ENCODE measurements around the gene SDK1. TPM values are rescaled to one million over a fixed set of nuclear protein-coding genes. Genes with fewer than 3 reads are reported as not detected.
"Not testable (repeated sequence)": the region's sequence is repeated elsewhere in the genome, so short reads cannot be mapped to it uniquely, and the experiment has no call there.

Gene SDK1
- polyA plus RNA-seq, 4 donors, result 0.27 to 5.0 (median 2.1) TPM; not detected in 1

- WGBS, 3 donors, result 89 to 93% (median 93%) methylated on average over 12 of the region's 12 CpGs
- no peaks in the 10 kb centered on the region for H3K27me3 ChIP-seq (ENCODE audit: control insufficient read depth in 3 of 3, insufficient read depth in 3 of 3, low read length in 3 of 3)
Measured at GRCh38 chr7:4234498-4234855, 933.4 kb downstream of the SDK1 start.

GRCh38 chr7:4234886-4235285, 933.8 kb downstream of the SDK1 start:
- Histone ChIP-seq H3K4me1 (ENCODE audit: control insufficient read depth in 3 of 3, insufficient read depth in 2 of 3, low read depth in 1 of 3, low read length in 2 of 3) (peaks cover 0 to 31% (median 0%) of the 10 kb centered on the region in 3 donors), H3K36me3 (ENCODE audit: control insufficient read depth in 3 of 3, insufficient read depth in 2 of 3, low read depth in 1 of 3, low read length in 3 of 3) (peaks cover 0 to 17% (median 0%) of the 10 kb centered on the region in 3 donors), H3K27me3 (ENCODE audit: control insufficient read depth in 3 of 3, insufficient read depth in 3 of 3, low read length in 3 of 3) (no peaks in the 10 kb centered on the region), H3K9me3 (ENCODE audit: control insufficient read depth in 2 of 2, insufficient read depth in 1 of 2, low read depth in 1 of 2, low read length in 1 of 2) (no peaks in the 10 kb centered on the region), H3K4me3 (ENCODE audit: low read depth in 1 of 3, low read length in 3 of 3) (no peak overlapping the region), H3K27ac (ENCODE audit: low read depth in 1 of 3, low read length in 2 of 3) (no peak overlapping the region)
- DNase-seq (no peak), FAIRE-seq (no peak)
- 75 to 84% (median 76%) methylated on average over 9 of the region's 9 CpGs for WGBS, 3 donors

More at GRCh38 chr7:4234498-4234855, 933.4 kb downstream of the SDK1 start:
- FAIRE-seq (no peak), DNase-seq (no peak)
- no peak overlapping the region for H3K4me3 ChIP-seq (ENCODE audit: low read depth in 1 of 3, low read length in 3 of 3)
- H3K27ac ChIP-seq (ENCODE audit: low read depth in 1 of 3, low read length in 2 of 3), result no peak overlapping the region
- no peaks in the 10 kb centered on the region for H3K9me3 ChIP-seq (ENCODE audit: control insufficient read depth in 2 of 2, insufficient read depth in 1 of 2, low read depth in 1 of 2, low read length in 1 of 2)
- peaks cover 0 to 17% (median 0%) of the 10 kb centered on the region in 3 donors for H3K36me3 ChIP-seq (ENCODE audit: control insufficient read depth in 3 of 3, insufficient read depth in 2 of 3, low read depth in 1 of 3, low read length in 3 of 3)
- peaks cover 0 to 31% (median 0%) of the 10 kb centered on the region in 3 donors for H3K4me1 ChIP-seq (ENCODE audit: control insufficient read depth in 3 of 3, insufficient read depth in 2 of 3, low read depth in 1 of 3, low read length in 2 of 3)

- no peaks in the 10 kb centered on the region for H3K9me3 ChIP-seq (ENCODE audit: control insufficient read depth in 2 of 2, insufficient read depth in 1 of 2, low read depth in 1 of 2, low read length in 1 of 2)
- H3K27me3 ChIP-seq (ENCODE audit: control insufficient read depth in 3 of 3, insufficient read depth in 3 of 3, low read length in 3 of 3), result no peaks in the 10 kb centered on the region
- no peak for FAIRE-seq
- peak; percentile 41 to 81 for DNase-seq
- no peak overlapping the region for H3K27ac ChIP-seq (ENCODE audit: low read depth in 1 of 3, low read length in 2 of 3)
- WGBS, 3 donors, result 51 to 75% (median 69%) methylated on average over 14 of the region's 14 CpGs
- no peak overlapping the region for H3K4me3 ChIP-seq (ENCODE audit: low read depth in 1 of 3, low read length in 3 of 3)
- H3K4me1 ChIP-seq (ENCODE audit: control insufficient read depth in 3 of 3, insufficient read depth in 2 of 3, low read depth in 1 of 3, low read length in 2 of 3), result peaks cover 0 to 31% (median 0%) of the 10 kb centered on the region in 3 donors
- peaks cover 0 to 19% (median 0%) of the 10 kb centered on the region in 3 donors for H3K36me3 ChIP-seq (ENCODE audit: control insufficient read depth in 3 of 3, insufficient read depth in 2 of 3, low read depth in 1 of 3, low read length in 3 of 3)
Measured at GRCh38 chr7:4235596-4235995, 934.5 kb downstream of the SDK1 start.

GRCh38 chr7:4236389-4236788, 935.3 kb downstream of the SDK1 start:
- peaks cover 0 to 19% (median 0%) of the 10 kb centered on the region in 3 donors for H3K36me3 ChIP-seq (ENCODE audit: control insufficient read depth in 3 of 3, insufficient read depth in 2 of 3, low read depth in 1 of 3, low read length in 3 of 3)
- WGBS, 3 donors, result 91 to 97% (median 95%) methylated on average over 12 of the region's 12 CpGs
- no peaks in the 10 kb centered on the region for H3K27me3 ChIP-seq (ENCODE audit: control insufficient read depth in 3 of 3, insufficient read depth in 3 of 3, low read length in 3 of 3)
- H3K27ac ChIP-seq (ENCODE audit: low read depth in 1 of 3, low read length in 2 of 3), result no peak overlapping the region
- FAIRE-seq (no peak), DNase-seq (no peak)
- no peaks in the 10 kb centered on the region for H3K9me3 ChIP-seq (ENCODE audit: control insufficient read depth in 2 of 2, insufficient read depth in 1 of 2, low read depth in 1 of 2, low read length in 1 of 2)
- H3K4me1 ChIP-seq (ENCODE audit: control insufficient read depth in 3 of 3, insufficient read depth in 2 of 3, low read depth in 1 of 3, low read length in 2 of 3), result peaks cover 0 to 31% (median 0%) of the 10 kb centered on the region in 3 donors
- H3K4me3 ChIP-seq (ENCODE audit: low read depth in 1 of 3, low read length in 3 of 3), result no peak overlapping the region

- H3K9me3 ChIP-seq (ENCODE audit: control insufficient read depth in 2 of 2, insufficient read depth in 1 of 2, low read depth in 1 of 2, low read length in 1 of 2); DNase-seq; H3K27ac ChIP-seq (ENCODE audit: low read depth in 1 of 3, low read length in 2 of 3); H3K27me3 ChIP-seq (ENCODE audit: control insufficient read depth in 3 of 3, insufficient read depth in 3 of 3, low read length in 3 of 3); FAIRE-seq; H3K4me3 ChIP-seq (ENCODE audit: low read depth in 1 of 3, low read length in 3 of 3): not testable (repeated sequence)
- Histone ChIP-seq H3K4me1 (ENCODE audit: control insufficient read depth in 3 of 3, insufficient read depth in 2 of 3, low read depth in 1 of 3, low read length in 2 of 3) (peaks cover 0 to 31% (median 0%) of the 10 kb centered on the region in 3 donors), H3K36me3 (ENCODE audit: control insufficient read depth in 3 of 3, insufficient read depth in 2 of 3, low read depth in 1 of 3, low read length in 3 of 3) (peaks cover 0 to 22% (median 0%) of the 10 kb centered on the region in 3 donors)
- WGBS, 3 donors, result 73 to 80% (median 78%) methylated on average over 5 of the region's 5 CpGs
Measured at GRCh38 chr7:4236873-4237272, 935.8 kb downstream of the SDK1 start.

GRCh38 chr7:4237296-4238235, 936.5 kb downstream of the SDK1 start:
- 61 to 81% (median 68%) methylated on average over 25 of the region's 25 CpGs for WGBS, 3 donors
- no peaks in the 10 kb centered on the region for H3K9me3 ChIP-seq (ENCODE audit: control insufficient read depth in 2 of 2, insufficient read depth in 1 of 2, low read depth in 1 of 2, low read length in 1 of 2)
- peak; percentile 42 to 84 for DNase-seq

GRCh38 chr7:4238861-4239260, 937.8 kb downstream of the SDK1 start:
- DNase-seq, result no peak
- no peak for FAIRE-seq
- Histone ChIP-seq H3K4me1 (ENCODE audit: control insufficient read depth in 3 of 3, insufficient read depth in 2 of 3, low read depth in 1 of 3, low read length in 2 of 3) (peaks cover 0 to 26% (median 0%) of the 10 kb centered on the region in 3 donors), H3K27ac (ENCODE audit: low read depth in 1 of 3, low read length in 2 of 3) (no peak overlapping the region), H3K36me3 (ENCODE audit: control insufficient read depth in 3 of 3, insufficient read depth in 2 of 3, low read depth in 1 of 3, low read length in 3 of 3) (peaks cover 0 to 22% (median 0%) of the 10 kb centered on the region in 3 donors), H3K9me3 (ENCODE audit: control insufficient read depth in 2 of 2, insufficient read depth in 1 of 2, low read depth in 1 of 2, low read length in 1 of 2) (peaks cover 0 to under 1% of the 10 kb centered on the region in 2 donors), H3K4me3 (ENCODE audit: low read depth in 1 of 3, low read length in 3 of 3) (no peak overlapping the region), H3K27me3 (ENCODE audit: control insufficient read depth in 3 of 3, insufficient read depth in 3 of 3, low read length in 3 of 3) (no peaks in the 10 kb centered on the region)
- 70 to 83% (median 72%) methylated on average over 5 of the region's 5 CpGs for WGBS, 3 donors

More at GRCh38 chr7:4237296-4238235, 936.5 kb downstream of the SDK1 start:
- Histone ChIP-seq H3K4me1 (ENCODE audit: control insufficient read depth in 3 of 3, insufficient read depth in 2 of 3, low read depth in 1 of 3, low read length in 2 of 3) (peaks cover 0 to 31% (median 0%) of the 10 kb centered on the region in 3 donors), H3K36me3 (ENCODE audit: control insufficient read depth in 3 of 3, insufficient read depth in 2 of 3, low read depth in 1 of 3, low read length in 3 of 3) (peaks cover 0 to 26% (median 0%) of the 10 kb centered on the region in 3 donors), H3K27ac (ENCODE audit: low read depth in 1 of 3, low read length in 2 of 3) (no peak overlapping the region), H3K27me3 (ENCODE audit: control insufficient read depth in 3 of 3, insufficient read depth in 3 of 3, low read length in 3 of 3) (no peaks in the 10 kb centered on the region), H3K4me3 (ENCODE audit: low read depth in 1 of 3, low read length in 3 of 3) (no peak overlapping the region)
- FAIRE-seq, result no peak

GRCh38 chr7:4240042-4240441, 939.0 kb downstream of the SDK1 start:
- FAIRE-seq, result no peak
- Histone ChIP-seq H3K9me3 (ENCODE audit: control insufficient read depth in 2 of 2, insufficient read depth in 1 of 2, low read depth in 1 of 2, low read length in 1 of 2) (peaks cover 0 to 12% of the 10 kb centered on the region in 2 donors), H3K27ac (ENCODE audit: low read depth in 1 of 3, low read length in 2 of 3) (no peak overlapping the region), H3K4me1 (ENCODE audit: control insufficient read depth in 3 of 3, insufficient read depth in 2 of 3, low read depth in 1 of 3, low read length in 2 of 3) (peaks cover 0 to 16% (median 0%) of the 10 kb centered on the region in 3 donors), H3K27me3 (ENCODE audit: control insufficient read depth in 3 of 3, insufficient read depth in 3 of 3, low read length in 3 of 3) (no peaks in the 10 kb centered on the region), H3K4me3 (ENCODE audit: low read depth in 1 of 3, low read length in 3 of 3) (no peak overlapping the region), H3K36me3 (ENCODE audit: control insufficient read depth in 3 of 3, insufficient read depth in 2 of 3, low read depth in 1 of 3, low read length in 3 of 3) (peaks cover 0 to 23% (median 0%) of the 10 kb centered on the region in 3 donors)
- WGBS, 3 donors, result 86 to 92% (median 90%) methylated on average over 10 of the region's 10 CpGs
- DNase-seq, result no peak

Data from small intestine (tissue), 7 donors.